ENCODE measurements around the gene DPT. TPM values are rescaled to one million over a fixed set of nuclear protein-coding genes. Genes with fewer than 3 reads are reported as not detected.

Gene DPT
- total RNA-seq, 1 donor from 2014 or later: not detected

DNA sequence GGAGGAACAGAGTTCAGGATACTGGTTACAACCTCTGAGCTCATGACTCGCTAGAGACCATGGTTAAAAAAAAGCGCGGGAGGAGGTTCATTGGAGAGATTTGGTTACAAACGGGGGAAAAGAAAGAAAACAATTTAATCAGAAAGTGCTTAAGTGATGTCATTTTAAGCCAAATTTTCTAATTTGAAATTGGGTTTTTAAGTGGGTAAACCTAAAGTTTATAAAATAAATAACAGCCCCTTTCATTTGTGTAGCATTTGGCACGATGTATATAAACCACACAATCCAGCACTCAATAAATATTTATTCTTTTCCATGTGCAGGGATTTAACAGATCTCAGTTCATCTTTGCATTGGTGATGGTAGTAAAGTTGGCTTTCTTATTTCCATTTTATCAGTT lies 7.0 kb upstream of the DPT start:
- DNase-seq: no peak

GRCh38 chr1:168734946-168735345 lies 5.9 kb upstream of the DPT start:
- no peak for DNase-seq

GRCh38 chr1:168734271-168734670 lies 5.3 kb upstream of the DPT start:
- DNase-seq: no peak

DNA sequence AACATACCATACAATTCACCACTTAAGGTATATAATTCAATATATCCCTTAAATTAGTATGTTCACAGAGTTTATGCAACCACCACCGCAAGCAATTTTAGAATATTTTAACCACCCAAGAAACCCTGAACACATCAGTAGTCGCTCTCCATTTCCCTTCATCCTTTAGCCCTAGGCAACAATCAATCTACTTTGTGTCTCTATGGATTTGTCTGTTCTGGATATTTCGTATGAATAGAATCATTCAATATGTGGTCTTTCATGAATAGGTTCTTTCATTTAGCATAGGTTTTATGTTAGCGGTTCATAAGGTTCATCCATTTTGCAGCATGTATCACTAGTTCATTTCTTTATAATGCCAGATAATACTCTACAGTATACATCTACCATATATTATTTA lies 4.2 kb upstream of the DPT start:
- no peak for DNase-seq

DNA sequence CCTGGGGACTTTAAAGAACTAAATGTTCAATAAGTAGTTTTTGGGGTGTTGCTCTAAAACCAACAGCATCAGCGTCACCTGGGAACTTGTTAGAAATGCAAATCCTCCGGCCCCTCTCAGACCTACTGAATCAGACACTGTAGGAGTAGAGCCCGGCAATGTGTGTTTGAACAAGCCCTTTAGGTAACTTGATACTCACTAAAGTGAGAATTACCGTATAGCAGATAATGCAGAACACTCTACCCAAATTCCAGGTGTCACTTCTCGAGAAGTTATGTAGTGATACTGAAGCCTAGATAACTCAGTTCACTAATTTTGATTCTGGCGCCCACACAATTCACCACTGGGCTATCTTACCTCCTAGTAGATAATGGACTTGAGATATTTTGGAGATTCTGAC lies 3.7 kb upstream of the DPT start:
- DNase-seq: no peak

DNA sequence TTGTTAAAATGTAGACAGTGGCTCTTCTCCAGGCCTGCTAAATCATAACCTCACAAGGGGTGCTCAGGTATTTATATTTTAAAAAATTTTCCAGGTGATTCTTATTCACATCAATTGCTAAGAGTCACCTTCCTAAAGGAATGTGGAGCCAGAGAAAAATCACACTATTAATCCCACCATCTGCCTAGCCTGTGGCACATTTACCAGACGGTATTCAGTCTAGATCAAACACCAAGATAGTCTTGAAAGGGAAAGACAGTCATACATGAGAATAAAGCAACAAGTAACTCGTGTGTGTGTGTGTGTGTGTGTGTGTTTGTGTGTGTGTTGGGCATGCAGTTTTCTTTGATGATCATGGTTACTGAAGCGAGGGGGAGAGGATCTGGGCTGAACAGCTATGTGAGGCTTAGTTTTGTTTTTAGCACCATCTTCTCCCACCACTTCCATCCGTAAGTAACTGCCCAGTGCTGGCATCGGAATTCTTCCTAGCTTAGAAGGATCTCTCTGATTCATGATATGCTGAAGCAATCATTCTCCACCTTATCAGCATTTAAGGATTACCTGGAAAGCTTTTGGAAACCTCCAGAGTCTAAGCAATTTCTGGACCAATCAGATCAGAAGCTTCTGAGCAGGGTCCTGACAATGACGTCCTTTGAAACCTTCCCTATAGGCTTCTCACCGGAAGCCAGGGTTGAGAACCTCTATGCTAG lies 2.4 kb upstream of the DPT start:
- DNase-seq: no peak

- no peak for DNase-seq
Observed at GRCh38 chr1:168729405-168729802, 398 bp upstream of the DPT start.

- no peak for DNase-seq
Observed at GRCh38 chr1:168726719-168727118, 2.3 kb downstream of the DPT start.

GRCh38 chr1:168726281-168726680 lies 2.7 kb downstream of the DPT start:
- DNase-seq: no peak

GRCh38 chr1:168725831-168726230 lies 3.2 kb downstream of the DPT start:
- no peak for DNase-seq

DNA sequence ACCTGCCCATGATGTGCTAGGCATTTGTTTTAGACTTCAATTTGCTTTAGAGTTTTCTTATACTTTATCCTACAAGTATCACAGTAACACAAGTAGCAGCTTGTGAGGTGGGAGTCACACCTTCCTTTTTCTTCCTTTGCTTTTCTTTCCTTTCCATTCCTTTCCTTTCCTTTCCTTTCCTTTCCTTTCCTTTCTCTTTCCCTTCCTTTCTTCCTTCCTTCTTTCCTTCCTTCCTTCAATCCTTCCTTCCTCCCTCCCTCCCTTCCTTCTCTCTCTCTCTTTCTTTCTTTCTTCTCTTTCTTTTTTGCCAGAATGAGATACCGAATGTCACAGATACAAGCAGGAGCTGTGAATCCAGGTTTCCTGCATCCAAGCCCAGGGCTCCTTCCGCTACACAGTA lies 3.9 kb downstream of the DPT start:
- no peak for DNase-seq

DNA sequence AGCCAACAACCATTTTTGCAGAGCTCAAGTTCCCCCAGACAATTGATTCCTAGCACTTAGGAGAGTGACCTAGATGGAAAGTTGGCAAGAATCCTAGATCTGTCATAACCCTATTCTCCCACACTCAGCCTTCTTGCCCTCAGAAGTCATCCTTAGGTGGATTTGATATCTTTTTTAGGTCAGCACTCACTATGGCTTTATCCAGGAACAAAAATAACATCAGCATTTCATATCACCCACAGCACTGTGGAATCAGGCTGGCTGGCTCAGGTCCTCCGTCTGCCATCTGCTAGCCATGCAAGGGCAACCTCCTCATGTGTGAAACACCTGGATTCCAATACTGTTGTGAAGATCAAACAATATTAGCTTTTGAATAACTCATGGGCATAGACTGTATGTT lies 6.0 kb downstream of the DPT start:
- no peak for DNase-seq

DNA sequence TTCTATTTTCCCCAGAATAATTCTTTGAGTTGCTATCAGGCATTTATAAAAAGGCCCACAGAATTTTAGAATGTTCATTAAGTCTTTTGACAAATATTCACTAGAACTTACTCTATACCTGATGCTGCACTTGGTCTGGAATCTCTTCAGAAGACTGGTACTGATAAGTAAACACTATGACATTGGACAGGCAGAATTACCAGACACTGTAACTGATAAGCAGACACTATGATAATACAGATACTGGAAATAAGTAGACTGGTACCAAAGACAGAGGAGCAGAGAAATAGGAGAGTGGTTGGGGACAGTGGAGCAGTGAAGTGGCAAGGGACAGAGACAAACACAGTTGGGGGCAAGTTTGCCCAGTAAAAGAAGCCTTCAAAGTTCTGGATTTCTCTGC lies 8.2 kb downstream of the DPT start:
- no peak for DNase-seq

GRCh38 chr1:168719306-168720111 lies 9.5 kb downstream of the DPT start:
- no peak for DNase-seq

DNA sequence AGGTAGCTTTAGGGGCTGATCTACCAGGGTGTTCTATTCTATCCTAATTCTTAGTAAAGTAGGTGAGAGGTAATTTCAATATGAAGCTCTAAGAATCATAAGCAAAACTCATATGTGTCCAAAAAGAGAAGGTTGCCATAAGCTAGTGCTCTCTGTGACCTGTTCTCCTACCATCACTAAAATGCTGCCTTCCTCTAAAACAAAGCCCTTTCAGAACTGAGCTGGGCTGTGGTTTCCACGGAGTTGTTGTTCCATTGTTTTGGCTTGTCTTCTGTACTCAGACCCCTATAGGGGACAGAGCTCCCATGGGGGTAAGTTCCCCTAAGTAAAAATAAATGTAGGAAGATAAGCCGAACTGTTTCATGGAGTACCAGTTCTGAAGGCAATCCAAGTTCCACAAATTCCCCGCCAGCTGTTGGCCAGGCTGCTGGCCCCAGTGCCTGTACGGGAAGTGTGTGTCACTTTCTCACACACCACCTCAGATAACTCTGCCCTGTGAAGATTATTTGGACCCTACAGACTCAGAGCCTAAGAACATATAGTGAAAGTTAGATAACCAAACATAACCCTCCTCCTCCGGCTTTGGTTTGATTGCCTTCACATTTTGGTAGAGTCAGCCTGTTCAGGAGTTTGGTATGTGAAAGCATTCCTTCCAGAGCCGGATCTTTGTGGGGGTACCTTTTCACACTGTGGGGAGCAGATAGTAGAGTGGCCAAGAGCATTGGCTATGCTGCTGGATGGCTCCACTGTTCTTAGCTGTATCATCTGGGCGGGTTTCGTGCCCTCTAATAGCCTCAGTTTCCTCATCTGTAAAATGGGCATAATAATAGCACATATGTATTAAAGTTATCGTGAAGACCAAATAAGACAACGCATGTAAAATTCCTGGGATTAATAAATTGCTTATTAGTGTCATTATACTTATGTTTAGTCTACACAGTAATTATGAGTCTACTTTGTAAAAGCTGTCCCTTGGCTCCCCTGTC lies 10.8 kb downstream of the DPT start:
- no peak for DNase-seq

DNA sequence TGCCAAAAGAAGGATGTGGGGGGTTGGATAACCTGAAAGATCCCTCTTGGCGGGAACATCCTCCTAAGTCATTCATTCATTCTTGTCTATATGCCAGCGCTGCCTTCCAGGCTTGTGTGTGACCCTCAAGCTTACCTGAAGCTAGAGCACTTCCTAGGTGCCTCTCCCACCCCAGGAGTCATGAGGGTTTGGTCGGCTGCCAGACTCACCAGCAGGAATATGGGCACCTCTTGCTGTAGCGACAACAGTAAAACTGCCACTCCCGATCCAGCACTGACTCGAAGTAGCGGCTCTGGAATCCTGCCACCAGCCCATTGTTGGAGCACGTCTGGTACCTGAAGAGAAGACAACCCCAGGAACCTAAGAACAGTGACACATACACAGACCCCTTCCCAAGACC lies 15.0 kb downstream of the DPT start:
- no peak for DNase-seq

- no peak for DNase-seq
Observed at GRCh38 chr1:168709405-168710363, 19.3 kb downstream of the DPT start.

DNA sequence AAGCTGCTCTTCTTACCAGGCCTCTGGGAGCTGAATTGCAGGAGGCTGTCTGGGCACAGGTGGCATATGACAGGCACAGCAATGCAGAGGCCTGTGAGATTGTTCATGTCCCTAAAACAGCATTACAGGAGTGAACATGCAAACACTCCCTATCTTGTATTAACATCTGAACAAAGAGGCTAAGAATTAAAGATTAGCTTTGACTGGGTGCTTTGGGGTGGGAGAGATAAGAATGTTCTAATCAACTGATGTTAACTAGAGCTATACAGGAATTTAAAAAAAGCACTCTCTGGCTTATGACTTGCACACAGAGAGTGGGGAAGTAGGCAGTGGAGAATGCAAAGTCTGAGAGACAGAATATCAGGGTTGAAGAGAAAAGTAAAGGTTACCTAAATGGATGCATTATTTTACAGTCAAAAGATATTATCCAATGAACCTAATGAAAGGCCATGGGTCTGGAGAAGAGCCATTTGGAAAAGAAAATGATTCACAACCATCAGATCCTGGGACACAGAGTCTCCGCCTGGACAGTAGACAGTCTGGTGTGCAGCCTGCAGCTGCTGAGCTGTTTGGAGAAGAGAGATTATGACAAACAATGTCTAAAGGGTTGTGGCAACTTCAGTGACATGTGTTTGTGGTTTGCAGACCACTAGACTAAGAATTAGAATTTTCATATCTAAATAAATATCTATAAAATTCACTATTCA lies 20.2 kb downstream of the DPT start:
- DNase-seq: no peak

DNA sequence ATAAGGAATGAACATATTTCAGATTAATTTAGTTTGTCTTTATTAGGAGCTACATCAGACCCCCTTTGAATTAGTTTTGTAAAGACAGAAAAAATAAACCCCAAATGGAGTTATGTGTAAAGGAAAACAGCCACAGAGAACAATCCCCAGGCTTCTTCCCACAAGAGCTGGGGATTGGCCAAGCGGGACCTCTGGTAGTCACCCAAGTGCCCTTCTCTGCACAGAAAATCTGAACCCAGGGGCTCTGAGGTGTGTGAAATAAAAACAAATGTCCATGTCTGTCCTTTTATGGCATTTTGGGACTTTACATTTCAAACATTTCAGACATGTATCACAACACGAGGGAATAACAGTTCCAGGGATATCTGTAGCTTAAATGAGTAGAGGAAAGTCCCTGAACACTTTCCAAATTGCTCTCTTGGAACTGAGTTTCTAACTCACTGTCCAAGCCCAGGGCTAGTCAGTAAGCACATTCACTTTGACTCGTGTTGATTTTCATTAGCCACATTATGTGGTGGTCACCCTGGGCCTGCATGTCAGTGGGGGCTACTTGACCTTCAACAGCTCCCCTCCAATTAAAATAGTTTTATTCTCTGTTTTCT lies 22.5 kb downstream of the DPT start:
- no peak for DNase-seq

DNA sequence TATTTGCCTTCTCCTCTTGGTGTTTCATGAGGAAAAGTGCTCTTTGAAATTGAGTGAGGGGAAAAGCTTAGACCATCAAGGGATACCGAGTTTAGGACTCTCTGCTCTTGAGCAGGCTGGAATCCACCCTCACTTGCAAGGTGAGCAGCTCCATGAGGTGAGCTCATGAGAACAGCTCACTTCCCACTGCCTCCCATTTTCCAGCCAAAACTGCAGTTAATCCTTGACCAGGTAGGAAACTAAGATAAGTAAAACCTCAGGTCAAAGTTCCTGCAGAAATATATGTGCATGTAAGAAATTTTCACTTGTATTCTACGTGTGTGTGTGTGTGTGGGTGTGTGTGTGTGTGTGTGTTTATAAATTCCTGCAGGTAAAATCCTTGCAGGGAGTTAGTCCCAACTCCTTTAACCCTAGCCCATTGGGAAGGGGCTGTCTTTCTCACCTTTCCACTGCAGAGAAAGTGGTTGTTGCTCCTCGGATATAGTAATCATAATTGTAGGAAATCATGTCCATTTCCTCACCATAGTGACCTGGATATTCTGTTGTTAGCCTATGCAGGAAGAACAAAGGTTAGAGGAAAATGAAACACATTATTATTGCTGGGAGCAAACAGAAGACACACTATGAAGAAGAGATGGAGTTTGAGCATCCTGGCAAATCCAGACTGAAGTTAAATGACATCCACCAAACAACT lies 28.3 kb downstream of the DPT start:
- DNase-seq: no peak

Data from occipital lobe (tissue), 2 donors.